Left ventricle myocardium inferior (tissue), 1 donor: ENCODE measurements around the gene RANBP17. TPM values are rescaled to one million over a fixed set of nuclear protein-coding genes. Genes with fewer than 3 reads are reported as not detected.

Source experiments
- DNase-seq: peaks from one replicate; pipeline ENCODE4 v3.0.0-alpha.2; 2020
- H3K27ac ChIP-seq: fragments of 200-600 bp; replicated peaks from 2 replicates; pipeline ENCODE4 v1.8.0; 2021
- H3K27me3 ChIP-seq: fragments of 200-600 bp; 2 replicates; pipeline ENCODE4 v1.8.0; 2021; ENCODE audit warnings: low read depth
- H3K36me3 ChIP-seq: fragments of 200-600 bp; 2 replicates; pipeline ENCODE4 v1.8.0; 2021
- H3K4me1 ChIP-seq: fragments of 200-600 bp; 2 replicates; pipeline ENCODE4 v1.8.0; 2021
- H3K4me3 ChIP-seq: fragments of 200-600 bp; 2 replicates; pipeline ENCODE4 v1.8.0; 2021; ENCODE audit warnings: mild to moderate bottlenecking, moderate library complexity
- H3K9me3 ChIP-seq: fragments of 200-600 bp; replicated peaks from 2 replicates; pipeline ENCODE4 v1.8.0; 2021
- CTCF ChIP-seq: fragments of 200-600 bp; IDR thresholded peaks from 2 replicates; pipeline ENCODE4 v1.8.0; 2021; ENCODE audit warnings: antibody characterized with exemption, mild to moderate bottlenecking, borderline replicate concordance
- intact Hi-C: fragments of 100-400 bp; cut with micrococcal nuclease; formaldehyde crosslinking; loops from one replicate; pipeline ENCODE4 v1.11.0; 2022
- total RNA-seq: library from RNA; stranded (reverse); fragmentation: NEBNext Ultra II Directional; extraction: Animal tissue kit (Norgen Biotek cat#: 25700); gene quantifications from one replicate; pipeline ENCODE4 v1.2.1, GENCODE V29; 2021
- donor health status: DM: no; HTN: yes; CAD: no; lungs with severe emphysema.

Gene RANBP17
- total RNA-seq, 1 donor from 2014 or later: 6.5 TPM

GRCh38 chr5:171308453-171309275 lies 446.8 kb downstream of the RANBP17 start, which contains the start of gene TLX3:
TLX3 (plus strand) TSS chr5:171309248; CDS start chr5:171309366, 118 bp downstream.
- H3K9me3 ChIP-seq: no peaks in the 10 kb centered on the region
- intact Hi-C loops: no loop called here
- no peak within 1 kb of the TSS for H3K27ac ChIP-seq
- H3K4me3 ChIP-seq: peak within 1 kb of the TSS; percentile 2
- TF ChIP-seq CTCF: no peak
- H3K4me1 ChIP-seq: peaks cover 45% of the 10 kb centered on the region
- peaks cover 100% of the 10 kb centered on the region for H3K27me3 ChIP-seq
- no peaks in the 10 kb centered on the region for H3K36me3 ChIP-seq
- no peak for DNase-seq

- Histone ChIP-seq H3K36me3 (no peaks in the 10 kb centered on the region), H3K4me1 (peaks cover 45% of the 10 kb centered on the region), H3K9me3 (no peaks in the 10 kb centered on the region), H3K4me3 (peak overlapping the region; percentile 2), H3K27ac (no peak overlapping the region), H3K27me3 (peaks cover 100% of the 10 kb centered on the region)
- DNase-seq: no peak
- TF ChIP-seq CTCF: no peak
- intact Hi-C loops: no loop called here
These were observed 447.7 kb downstream of the RANBP17 start for GRCh38 chr5:171309276-171310211.

GRCh38 chr5:171310212-171310818 lies 448.5 kb downstream of the RANBP17 start:
- intact Hi-C loops: no loop called here
- no peaks in the 10 kb centered on the region for H3K9me3 ChIP-seq
- H3K4me3 ChIP-seq: peak overlapping the region; percentile 51
- H3K27ac ChIP-seq: no peak overlapping the region
- H3K27me3 ChIP-seq: peaks cover 100% of the 10 kb centered on the region
- H3K36me3 ChIP-seq: no peaks in the 10 kb centered on the region
- peak; percentile 33 for TF ChIP-seq CTCF
- peaks cover 53% of the 10 kb centered on the region for H3K4me1 ChIP-seq
- no peak for DNase-seq

- DNase-seq: no peak
- intact Hi-C loops: no loop called here
- Histone ChIP-seq H3K27me3 (peaks cover 100% of the 10 kb centered on the region), H3K27ac (no peak overlapping the region), H3K36me3 (no peaks in the 10 kb centered on the region), H3K4me1 (peaks cover 59% of the 10 kb centered on the region), H3K9me3 (no peaks in the 10 kb centered on the region), H3K4me3 (peak overlapping the region; percentile 51)
- no peak for TF ChIP-seq CTCF
These were observed 449.1 kb downstream of the RANBP17 start for GRCh38 chr5:171310819-171311321.
